H1 (cell line): ENCODE results near the gene NEU4. TPM values are rescaled to one million over a fixed set of nuclear protein-coding genes. Genes with fewer than 3 reads are reported as not detected.
A peak's percentile ranks its signal among the peaks of the same experiment; 100 is the strongest.

ENCODE experiments used
- CTCF ChIA-PET: fragments of 300-600 bp; sonication (Branson Sonifier 250); formaldehyde crosslinking; loops from one replicate; lab custom pipeline; 2021; ENCODE audit not compliant: partially characterized antibody; lab: Charles Lee
- POLR2A ChIA-PET: fragments of 300-600 bp; sonication (Branson Sonifier 250); formaldehyde crosslinking; loops from one replicate; lab custom pipeline; 2021; ENCODE audit warnings: inconsistent platforms; ENCODE audit not compliant: partially characterized antibody; lab: Charles Lee
- DNase-seq, 2 experiments: peaks; one replicate each; pipeline versions ENCODE4 v3.0.0 to v3.0.0-alpha.2; 2010 to 2022; ENCODE audit warnings: low spot score in 2 of 2, low read depth in 1 of 2, mixed read lengths in 1 of 2
- FAIRE-seq: peaks from 2 replicates; lab custom pipeline; 2011; peaks lifted over from hg19 to GRCh38; lab: Jason Lieb, UNC
- H2AFZ ChIP-seq: 2 replicates; pipeline ENCODE4 v1.8.1; 2012; ENCODE audit warnings: low read length, inconsistent platforms
- H2AK5ac ChIP-seq: 2 replicates; pipeline ENCODE4 v1.6.1; 2013; ENCODE audit warnings: low read depth, low read length
- H2BK120ac ChIP-seq: replicated peaks from 2 replicates; pipeline ENCODE3; 2013; ENCODE audit warnings: low read depth, low read length, inconsistent platforms
- H2BK12ac ChIP-seq: 2 replicates; pipeline ENCODE4 v1.6.1; 2013; ENCODE audit warnings: low read depth, low read length
- H2BK15ac ChIP-seq: 2 replicates; pipeline ENCODE4 v1.6.1; 2013; ENCODE audit warnings: low read length
- H2BK20ac ChIP-seq: 2 replicates; pipeline ENCODE4 v1.6.1; 2013; ENCODE audit warnings: low read length
- H2BK5ac ChIP-seq: 2 replicates; pipeline ENCODE4 v1.6.1; 2013; ENCODE audit warnings: low read depth, low read length
- H3K14ac ChIP-seq: 2 replicates; pipeline ENCODE4 v1.6.1; 2013; ENCODE audit warnings: inconsistent platforms; ENCODE audit not compliant: insufficient read length
- H3K18ac ChIP-seq: 2 replicates; pipeline ENCODE4 v1.6.1; 2013; ENCODE audit warnings: low read length; ENCODE audit errors: extremely low read depth
- H3K23ac ChIP-seq: 2 replicates; pipeline ENCODE4 v1.6.1; 2013; ENCODE audit warnings: inconsistent platforms; ENCODE audit not compliant: insufficient read length
- H3K23me2 ChIP-seq: 2 replicates; pipeline ENCODE4 v1.6.1; 2013; ENCODE audit warnings: low read depth, low read length
- H3K27ac ChIP-seq: 2 replicates; pipeline ENCODE4 v1.6.1; 2011; ENCODE audit warnings: low read depth, low read length, inconsistent platforms
- H3K27me3 ChIP-seq, 4 experiments: replicated peaks in 1 of 4; 1 replicate in 1 of 4; 2 replicates in 3 of 4; pipeline versions ENCODE4 v1.6.1 to v1.8.1; 2011 to 2013; ENCODE audit warnings: low read length in 3 of 4, mild to moderate bottlenecking in 3 of 4, inconsistent platforms in 2 of 4, mixed read lengths in 2 of 4, moderate library complexity in 1 of 4; ENCODE audit not compliant: control insufficient read depth in 3 of 4, insufficient read depth in 3 of 4; ENCODE audit errors: extremely low read depth in 1 of 4
- H3K36me3 ChIP-seq, 4 experiments: 2 replicates each; pipeline versions ENCODE4 v1.6.1 to v1.8.1; 2011 to 2013; ENCODE audit warnings: mild to moderate bottlenecking in 4 of 4, low read length in 3 of 4, moderate library complexity in 2 of 4, control low read depth in 1 of 4, inconsistent platforms in 1 of 4; ENCODE audit not compliant: insufficient read depth in 4 of 4, control insufficient read depth in 2 of 4
- H3K4ac ChIP-seq: replicated peaks from 2 replicates; pipeline ENCODE3; 2013; ENCODE audit warnings: low read length, low read depth, mixed read lengths, inconsistent platforms; ENCODE audit not compliant: insufficient read length
- H3K4me1 ChIP-seq, 4 experiments: replicated peaks in 1 of 4; 1 replicate in 1 of 4; 2 replicates in 3 of 4; pipeline versions ENCODE4 v1.6.1 to v1.8.1; 2011 to 2013; ENCODE audit warnings: low read length in 3 of 4, inconsistent platforms in 2 of 4, mixed read lengths in 1 of 4; ENCODE audit not compliant: insufficient read depth in 4 of 4, control insufficient read depth in 3 of 4
- H3K4me2 ChIP-seq, 2 experiments: 2 replicates each; pipeline versions ENCODE4 v1.6.1 to v1.8.1; 2011 to 2013; ENCODE audit warnings: low read depth in 2 of 2, low read length in 2 of 2, control low read depth in 1 of 2, inconsistent platforms in 1 of 2, mild to moderate bottlenecking in 1 of 2; ENCODE audit not compliant: insufficient read depth in 1 of 2
- H3K4me3 ChIP-seq, 4 experiments: fragments of 200-600, 300-600 bp in 1 of 4; sonication (generic), shearing (Covaris generic), sonication (Bioruptor Twin) in 1 of 4; 2 replicates each; pipeline versions ENCODE4 v1.5.1 to v1.8.1; 2011 to 2016; ENCODE audit warnings: low read length in 4 of 4, low read depth in 3 of 4, control low read depth in 2 of 4, inconsistent platforms in 2 of 4, mild to moderate bottlenecking in 2 of 4, mixed read lengths in 1 of 4, moderate library complexity in 1 of 4; ENCODE audit not compliant: insufficient read depth in 2 of 4; ENCODE audit errors: extremely low read depth in 1 of 4
- H3K56ac ChIP-seq: replicated peaks from 2 replicates; pipeline ENCODE3; 2013; ENCODE audit warnings: low read depth, mild to moderate bottlenecking, mixed read lengths, low read length, inconsistent platforms; ENCODE audit not compliant: insufficient read length
- H3K79me1 ChIP-seq: 2 replicates; pipeline ENCODE4 v1.6.1; 2013; ENCODE audit warnings: low read depth, low read length, control low read depth
- H3K79me2 ChIP-seq, 2 experiments: 2 replicates each; pipeline versions ENCODE4 v1.6.1 to v1.8.1; 2012 to 2013; ENCODE audit warnings: low read length in 2 of 2, mild to moderate bottlenecking in 2 of 2, inconsistent platforms in 1 of 2; ENCODE audit not compliant: insufficient read depth in 2 of 2, control insufficient read depth in 1 of 2
- H3K9ac ChIP-seq, 4 experiments: replicated peaks in 1 of 4; 1 replicate in 1 of 4; 2 replicates in 3 of 4; pipeline versions ENCODE4 v1.6.1 to v1.8.1; 2011 to 2013; ENCODE audit warnings: low read depth in 3 of 4, low read length in 3 of 4, control low read depth in 2 of 4, mild to moderate bottlenecking in 2 of 4, moderate library complexity in 2 of 4, inconsistent platforms in 1 of 4; ENCODE audit errors: extremely low read depth in 1 of 4
- H3K9me3 ChIP-seq, 2 experiments: 2 replicates each; pipeline versions ENCODE4 v1.6.1 to v1.8.1; 2012 to 2013; ENCODE audit warnings: mild to moderate bottlenecking in 2 of 2, moderate library complexity in 2 of 2, control low read depth in 1 of 2, inconsistent platforms in 1 of 2, low read depth in 1 of 2, low read length in 1 of 2, mixed read lengths in 1 of 2; ENCODE audit not compliant: insufficient read depth in 2 of 2
- H4K20me1 ChIP-seq, 2 experiments: replicated peaks in 1 of 2; 2 replicates each; pipeline versions ENCODE3 to v1.8.1; 2011 to 2013; ENCODE audit warnings: inconsistent platforms in 2 of 2, low read length in 2 of 2, mild to moderate bottlenecking in 1 of 2; ENCODE audit not compliant: insufficient read depth in 2 of 2, control insufficient read depth in 1 of 2
- H4K5ac ChIP-seq: 2 replicates; pipeline ENCODE4 v1.6.1; 2013; ENCODE audit warnings: low read length, low read depth, mixed read lengths, inconsistent platforms; ENCODE audit not compliant: insufficient read length
- H4K8ac ChIP-seq: 2 replicates; pipeline ENCODE4 v1.8.0; 2013; ENCODE audit warnings: mild to moderate bottlenecking, moderate library complexity, low read length, inconsistent platforms; ENCODE audit not compliant: insufficient read depth; ENCODE audit errors: extremely low read depth
- H4K91ac ChIP-seq: replicated peaks from 2 replicates; pipeline ENCODE3; 2013; ENCODE audit warnings: low read length, mixed read lengths, inconsistent platforms; ENCODE audit not compliant: insufficient read length
- CHD2 ChIP-seq: IDR thresholded peaks from 2 replicates; pipeline ENCODE4 v1.6.1; 2012; ENCODE audit warnings: low read length, improper control_type of control experiment
- E2F6 ChIP-seq: IDR thresholded peaks from 2 replicates; pipeline ENCODE4 v1.6.1; 2012; ENCODE audit warnings: inconsistent platforms
- WGBS, 2 experiments: shearing (Covaris generic) in 1 of 2; methylation state at CpG; one replicate each; pipeline versions ENCODE4 v1.1.6 to v1.1.7; 2013 to 2015; ENCODE audit warnings: low lambda C conversion rate in 2 of 2, mixed read lengths in 2 of 2, inconsistent platforms in 1 of 2, low coverage in 1 of 2, missing lambda C conversion rate in 1 of 2; ENCODE audit not compliant: insufficient replicate concordance in 2 of 2, insufficient coverage in 1 of 2, insufficient read length in 1 of 2; ENCODE audit errors: extremely low coverage in 1 of 2, missing lambda C conversion rate in 1 of 2; 5-methylcytosine and 5-hydroxymethylcytosine counted together
- polyA plus RNA-seq, 7 experiments: library from polyadenylated mRNA; depleted of rRNA in 3 of 7; stranded (reverse) in 5 of 7; unstranded in 2 of 7; fragments of >200 nt in 5 of 7; fragments of 200-250 nt in 2 of 7; gene quantifications; 1 replicate in 5 of 7; 2 replicates in 1 of 7; 4 replicates in 1 of 7; pipeline versions ENCODE4 v1.2.1 to v1.2.3, GENCODE V29; 2011 to 2013; ENCODE audit warnings: missing spikeins in 2 of 7, mixed read lengths in 2 of 7
- total RNA-seq: library from RNA; stranded (reverse); fragmentation: NEBNext Ultra II Directional; extraction: Animal tissue kit (Norgen Biotek cat#: 25700); gene quantifications from 2 replicates; pipeline ENCODE4 v1.2.1, GENCODE V29; 2021

NEU4 gene
- total and polyA plus RNA-seq, 2 of the 8 experiments (the other 6 are each of a cell fraction or from before 2014, with no cell fraction given), result 0.32 to 0.50 TPM

DNA sequence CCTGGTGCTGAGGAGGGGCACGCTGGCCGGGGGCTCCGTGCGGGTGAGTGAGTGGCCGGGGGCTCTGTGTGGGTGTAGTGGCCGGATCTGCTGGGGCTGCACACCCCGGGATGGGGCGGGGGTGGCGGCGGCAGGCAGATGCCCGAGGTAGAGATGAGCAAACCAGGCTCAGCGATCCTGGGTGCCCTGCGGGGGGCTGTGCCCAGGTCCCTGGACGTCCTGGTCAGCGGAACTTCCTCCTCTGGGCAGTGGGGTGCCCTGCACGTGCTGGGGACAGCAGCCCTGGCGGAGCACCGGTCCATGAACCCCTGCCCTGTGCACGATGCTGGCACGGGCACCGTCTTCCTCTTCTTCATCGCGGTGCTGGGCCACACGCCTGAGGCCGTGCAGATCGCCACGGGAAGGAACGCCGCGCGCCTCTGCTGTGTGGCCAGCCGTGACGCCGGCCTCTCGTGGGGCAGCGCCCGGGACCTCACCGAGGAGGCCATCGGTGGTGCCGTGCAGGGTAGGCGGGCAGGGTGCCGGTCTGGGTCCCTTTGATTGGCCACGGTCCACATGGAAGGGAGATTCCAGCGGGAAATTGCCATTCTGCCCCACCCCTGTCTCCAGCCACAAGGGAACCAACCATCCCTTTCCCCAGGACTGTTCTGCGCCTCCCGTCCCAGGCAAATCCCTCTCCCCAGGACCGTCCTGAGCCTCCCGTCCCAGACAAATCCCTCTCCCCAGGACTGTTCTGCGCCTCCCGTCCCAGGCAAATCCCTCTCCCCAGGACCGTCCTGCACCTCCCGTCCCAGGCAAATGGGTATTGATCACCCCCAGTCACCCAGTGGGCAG lies 5.9 kb downstream of the NEU4 start:
- Histone ChIP-seq H3K23me2 (no peaks in the 10 kb centered on the region), H3K4me3 (no peak overlapping the region), H3K4ac (no peak overlapping the region), H2BK20ac (no peak overlapping the region), H2BK15ac (no peak overlapping the region), H2AFZ (no peak overlapping the region), H3K4me1 (no peaks in the 10 kb centered on the region), H2BK5ac (no peak overlapping the region), H4K8ac (peak overlapping the region; percentile 57), H3K23ac (no peak overlapping the region), H3K27ac (no peak overlapping the region), H2AK5ac (no peak overlapping the region), H3K27me3 (no peaks in the 10 kb centered on the region), H3K56ac (no peak overlapping the region), H3K79me1 (no peaks in the 10 kb centered on the region), H4K5ac (no peak overlapping the region), H3K36me3 (no peaks in the 10 kb centered on the region), H2BK120ac (no peak overlapping the region), H3K4me2 (no peak overlapping the region), H3K9me3 (no peaks in the 10 kb centered on the region), H2BK12ac (peak overlapping the region; percentile 50; the same call in 1 of the 2 replicates), H3K79me2 (no peaks in the 10 kb centered on the region), H4K20me1 (no peaks in the 10 kb centered on the region), H4K91ac (no peak overlapping the region), H3K14ac (no peak overlapping the region), H3K18ac (no peak overlapping the region), H3K9ac (no peak overlapping the region)
- ChIA-PET CTCF (no interaction called here), POLR2A (no interaction called here)
- FAIRE-seq (no peak), DNase-seq (no peak)
- 91% methylated on average over 47 of the region's 52 CpGs; no CpG with 5 or more reads in 1 of the 2 experiments for WGBS, 2 experiments
- TF ChIP-seq E2F6 (0 out of 2 replicates have a peak, but pooled peaks have one; percentile 23), CHD2 (no peak)
